GM12865 (cell line): ENCODE data around the gene ABCB8.

Experiments
- DNase-seq: peaks from one replicate; pipeline ENCODE4 v3.0.0; 2010; ENCODE audit warnings: low read depth
- H3K4me3 ChIP-seq: 2 replicates; pipeline ENCODE4 v1.5.1; 2011; ENCODE audit warnings: mild to moderate bottlenecking, low read depth, low read length, control low read depth
- CTCF ChIP-seq: IDR thresholded peaks from 2 replicates; pipeline ENCODE4 v1.5.1; 2011; ENCODE audit warnings: low read length, control low read depth, low read depth, inconsistent platforms; ENCODE audit not compliant: insufficient read depth; ENCODE audit errors: missing control alignments

Gene ABCB8

GRCh38 chr7:151028948-151029501 lies 775 bp downstream of the ABCB8 start:
- peak overlapping the region; percentile 60 for H3K4me3 ChIP-seq
- no peak for TF ChIP-seq CTCF

GRCh38 chr7:151031011-151031410 lies 2.8 kb downstream of the ABCB8 start:
- DNase-seq: no peak

More at GRCh38 chr7:151028948-151029501, 775 bp downstream of the ABCB8 start:
- no peak for DNase-seq

GRCh38 chr7:151032936-151033863 lies 5.0 kb downstream of the ABCB8 start:
- DNase-seq: no peak
- TF ChIP-seq CTCF: peak; percentile 2

More at GRCh38 chr7:151031011-151031410, 2.8 kb downstream of the ABCB8 start:
- no peak overlapping the region for H3K4me3 ChIP-seq
- no peak for TF ChIP-seq CTCF

GRCh38 chr7:151033864-151034249 lies 5.6 kb downstream of the ABCB8 start:
- no peak overlapping the region for H3K4me3 ChIP-seq
- no peak for TF ChIP-seq CTCF
- DNase-seq: no peak

More at GRCh38 chr7:151032936-151033863, 5.0 kb downstream of the ABCB8 start:
- no peak overlapping the region for H3K4me3 ChIP-seq

GRCh38 chr7:151034312-151035025 lies 6.2 kb downstream of the ABCB8 start:
- no peak overlapping the region for H3K4me3 ChIP-seq
- no peak for DNase-seq
- TF ChIP-seq CTCF: no peak

GRCh38 chr7:151035026-151035717 lies 6.9 kb downstream of the ABCB8 start:
- TF ChIP-seq CTCF: no peak
- H3K4me3 ChIP-seq: no peak overlapping the region
- DNase-seq: no peak
